Neural cell (in vitro differentiated cells): ENCODE results near the gene SYK. TPM values are rescaled to one million over a fixed set of nuclear protein-coding genes. Genes with fewer than 3 reads are reported as not detected.
"Not testable (repeated sequence)": the region's sequence is repeated elsewhere in the genome, so short reads cannot be mapped to it uniquely, and the experiment has no call there.

ENCODE experiments used
- H2AFZ ChIP-seq: fragments of 200-600, 300-800 bp; sonication (generic), shearing (Covaris generic); 2 replicates; pipeline ENCODE4 v1.6.0; 2014; ENCODE audit warnings: low read depth, mild to moderate bottlenecking, antibody characterized with exemption, low read length, moderate library complexity
- H3F3A ChIP-seq: fragments of 200-600 bp; shearing (Covaris generic); 2 replicates; pipeline ENCODE4 v1.6.1; 2016; ENCODE audit warnings: mild to moderate bottlenecking, moderate library complexity, mixed read lengths, antibody characterized with exemption, low read length; ENCODE audit not compliant: insufficient read depth, poor library complexity, severe bottlenecking
- H3K27ac ChIP-seq: fragments of 200-600, 300-800 bp; sonication (generic), shearing (Covaris generic); 2 replicates; pipeline ENCODE4 v1.5.1; 2014; ENCODE audit warnings: mild to moderate bottlenecking, low read length, moderate library complexity
- H3K27me3 ChIP-seq: fragments of 300-800, 200-600 bp; sonication (generic), shearing (Covaris generic); 2 replicates; pipeline ENCODE4 v1.6.0; 2014; ENCODE audit warnings: mild to moderate bottlenecking, low read depth, low read length, moderate library complexity; ENCODE audit not compliant: insufficient read depth
- H3K36me3 ChIP-seq: fragments of 300-800, 200-600 bp; sonication (generic), shearing (Covaris generic); 2 replicates; pipeline ENCODE4 v1.5.1; 2014; ENCODE audit warnings: mild to moderate bottlenecking, antibody characterized with exemption, low read length, moderate library complexity; ENCODE audit not compliant: insufficient read depth
- H3K4me2 ChIP-seq: fragments of 300-800, 200-600 bp; sonication (generic), shearing (Covaris generic); 2 replicates; pipeline ENCODE4 v1.6.0; 2014; ENCODE audit warnings: mild to moderate bottlenecking, low read length
- H3K4me3 ChIP-seq: fragments of 300-800, 200-600 bp; sonication (generic), shearing (Covaris generic); 2 replicates; pipeline ENCODE4 v1.5.1; 2014; ENCODE audit warnings: mild to moderate bottlenecking, low read length, moderate library complexity
- H3K79me2 ChIP-seq: fragments of 200-600 bp; shearing (Covaris generic); replicated peaks from 2 replicates; pipeline ENCODE4 v1.6.0; 2014; ENCODE audit warnings: mild to moderate bottlenecking, low read length, moderate library complexity; ENCODE audit not compliant: insufficient read depth
- H3K9ac ChIP-seq: fragments of 300-800, 200-600 bp; sonication (generic), shearing (Covaris generic); 2 replicates; pipeline ENCODE4 v1.6.1; 2016; ENCODE audit warnings: mild to moderate bottlenecking, low read length, mixed read lengths
- H3K9me2 ChIP-seq: fragments of 200-600 bp; shearing (Covaris generic); 2 replicates; pipeline ENCODE4 v1.6.1; 2016; ENCODE audit warnings: mild to moderate bottlenecking, low read length, mixed read lengths; ENCODE audit not compliant: insufficient read depth
- H3K9me3 ChIP-seq: fragments of 200-600, 300-800 bp; sonication (generic), shearing (Covaris generic); 2 replicates; pipeline ENCODE4 v1.6.1; 2016; ENCODE audit warnings: mild to moderate bottlenecking, mixed run types, low read length, moderate library complexity, mixed read lengths
- H4K20me1 ChIP-seq: fragments of 200-600 bp; shearing (Covaris generic); 2 replicates; pipeline ENCODE4 v1.6.1; 2016; ENCODE audit warnings: mild to moderate bottlenecking, mixed run types; ENCODE audit not compliant: insufficient read depth
- EP300 ChIP-seq: fragments of 450-650 bp; conservative IDR thresholded peaks from 2 replicates; pipeline ENCODE4 v1.6.1; 2014; ENCODE audit warnings: antibody characterized with exemption, mild to moderate bottlenecking, moderate library complexity; ENCODE audit not compliant: poor library complexity, severe bottlenecking
- EZH2 ChIP-seq: fragments of 200-600, 300-800 bp; shearing (Covaris generic), sonication (generic); IDR thresholded peaks from 2 replicates; pipeline ENCODE4 v1.6.1; 2014; ENCODE audit warnings: antibody characterized with exemption, low read length, borderline replicate concordance, mild to moderate bottlenecking; ENCODE audit not compliant: insufficient read depth, poor library complexity, severe bottlenecking
- POLR2AphosphoS5 ChIP-seq: IDR thresholded peaks from 2 replicates; pipeline ENCODE4 v1.6.1; 2012
- RAD21 ChIP-seq: fragments of 450-650 bp; conservative IDR thresholded peaks from 2 replicates; pipeline ENCODE4 v1.6.1; 2014; ENCODE audit warnings: antibody characterized with exemption, mild to moderate bottlenecking, moderate library complexity
- SMC3 ChIP-seq: fragments of 450-650 bp; conservative IDR thresholded peaks from 2 replicates; pipeline ENCODE4 v1.6.1; 2014; ENCODE audit warnings: antibody characterized with exemption, mild to moderate bottlenecking, moderate library complexity; ENCODE audit not compliant: poor library complexity
- polyA minus RNA-seq: library from RNA; depleted of rRNA, polyadenylated mRNA; stranded (reverse); fragments of >200 nt; gene quantifications from 2 replicates; pipeline ENCODE4 v1.2.3, GENCODE V29; 2014
- polyA plus RNA-seq: library from polyadenylated mRNA; depleted of rRNA; stranded (reverse); fragments of >200 nt; gene quantifications from 2 replicates; pipeline ENCODE4 v1.2.3, GENCODE V29; 2014
- TF ChIP-seq, protein P1 (sequence below): fragments of 450-650 bp; IDR thresholded peaks from 2 replicates; pipeline ENCODE4 v1.5.1; 2014; ENCODE audit warnings: antibody characterized with exemption, mild to moderate bottlenecking, moderate library complexity; ENCODE audit not compliant: poor library complexity, severe bottlenecking

Gene SYK
- not detected in 2 replicates for polyA plus RNA-seq
- not detected in 2 replicates for polyA minus RNA-seq

DNA sequence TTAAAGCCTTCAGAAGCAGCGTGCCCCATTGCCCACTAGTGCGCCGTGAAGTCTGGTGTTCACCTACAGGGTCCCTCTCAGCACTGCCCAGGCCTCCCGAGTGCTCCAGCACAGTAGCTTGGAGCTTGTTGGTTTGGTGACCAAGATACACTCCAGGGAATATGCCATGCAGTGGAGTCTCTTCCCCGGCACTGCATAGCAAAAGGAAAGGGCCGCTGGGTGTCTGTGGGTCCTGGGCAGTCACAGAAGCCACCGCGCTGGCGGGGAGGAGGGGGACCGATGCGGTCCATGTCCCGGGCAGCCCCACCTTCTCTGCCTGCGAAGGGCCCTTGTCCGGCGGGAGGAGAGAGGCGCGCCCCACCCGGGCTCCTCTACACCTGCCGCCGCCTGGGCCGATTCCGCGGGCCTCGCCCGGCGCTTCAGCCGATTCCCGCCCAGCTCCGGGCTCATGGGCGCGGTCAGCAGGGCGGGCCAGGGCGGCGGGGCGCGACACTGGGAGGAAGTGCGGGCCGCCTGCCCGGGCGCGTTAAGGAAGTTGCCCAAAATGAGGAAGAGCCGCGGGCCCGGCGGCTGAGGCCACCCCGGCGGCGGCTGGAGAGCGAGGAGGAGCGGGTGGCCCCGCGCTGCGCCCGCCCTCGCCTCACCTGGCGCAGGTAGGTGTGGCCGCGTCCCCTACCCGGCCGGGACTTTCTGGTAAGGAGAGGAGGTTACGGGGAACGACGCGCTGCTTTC lies at the start of gene SYK:
SYK (plus strand) TSS at position 579 of the 732 bp plus-strand sequence. CDS start 42,080 bp downstream, outside the sequence.
- Histone ChIP-seq H3K4me3 (peak within 1 kb of the TSS; percentile 66), H3K9me2 (no peaks in the 10 kb centered on the region), H3K27ac (no peak within 1 kb of the TSS), H2AFZ (no peak within 1 kb of the TSS), H4K20me1 (no peaks in the 10 kb centered on the region), H3K4me2 (peak within 1 kb of the TSS; percentile 46), H3K79me2 (no peaks in the 10 kb centered on the region), H3K36me3 (no peaks in the 10 kb centered on the region), H3K27me3 (peaks cover 45% of the 10 kb centered on the region), H3F3A (no peaks in the 10 kb centered on the region), H3K9me3 (no peaks in the 10 kb centered on the region), H3K9ac (no peak within 1 kb of the TSS)
- TF ChIP-seq EP300 (no peak), POLR2AphosphoS5 (no peak), EZH2 (no peak), RAD21 (no peak)

- H3K27me3 ChIP-seq, H3K9me3 ChIP-seq, H3K79me2 ChIP-seq, H3K4me2 ChIP-seq, H4K20me1 ChIP-seq, H3K36me3 ChIP-seq, H2AFZ ChIP-seq, H3K27ac ChIP-seq, H3K4me3 ChIP-seq, H3K9ac ChIP-seq, H3K9me2 ChIP-seq, H3F3A ChIP-seq: not testable (repeated sequence)
- peak; percentile 84 for TF ChIP-seq RAD21
- TF ChIP-seq, protein P1, sequence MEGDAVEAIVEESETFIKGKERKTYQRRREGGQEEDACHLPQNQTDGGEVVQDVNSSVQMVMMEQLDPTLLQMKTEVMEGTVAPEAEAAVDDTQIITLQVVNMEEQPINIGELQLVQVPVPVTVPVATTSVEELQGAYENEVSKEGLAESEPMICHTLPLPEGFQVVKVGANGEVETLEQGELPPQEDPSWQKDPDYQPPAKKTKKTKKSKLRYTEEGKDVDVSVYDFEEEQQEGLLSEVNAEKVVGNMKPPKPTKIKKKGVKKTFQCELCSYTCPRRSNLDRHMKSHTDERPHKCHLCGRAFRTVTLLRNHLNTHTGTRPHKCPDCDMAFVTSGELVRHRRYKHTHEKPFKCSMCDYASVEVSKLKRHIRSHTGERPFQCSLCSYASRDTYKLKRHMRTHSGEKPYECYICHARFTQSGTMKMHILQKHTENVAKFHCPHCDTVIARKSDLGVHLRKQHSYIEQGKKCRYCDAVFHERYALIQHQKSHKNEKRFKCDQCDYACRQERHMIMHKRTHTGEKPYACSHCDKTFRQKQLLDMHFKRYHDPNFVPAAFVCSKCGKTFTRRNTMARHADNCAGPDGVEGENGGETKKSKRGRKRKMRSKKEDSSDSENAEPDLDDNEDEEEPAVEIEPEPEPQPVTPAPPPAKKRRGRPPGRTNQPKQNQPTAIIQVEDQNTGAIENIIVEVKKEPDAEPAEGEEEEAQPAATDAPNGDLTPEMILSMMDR = peak; percentile 83
- TF ChIP-seq SMC3 = peak; percentile 94
Observed at GRCh38 chr9:90755514-90756371, 45.9 kb upstream of the SYK start.

GRCh38 chr9:90760577-90760976 lies 41.0 kb upstream of the SYK start:
- not testable (repeated sequence) for H3K27me3 ChIP-seq, H3K79me2 ChIP-seq, H3K4me3 ChIP-seq, H3K36me3 ChIP-seq, H4K20me1 ChIP-seq, H3K9ac ChIP-seq, H3K9me2 ChIP-seq, H3K9me3 ChIP-seq, H3K27ac ChIP-seq, H3K4me2 ChIP-seq, H2AFZ ChIP-seq, H3F3A ChIP-seq
